ENCODE data around the gene TMC2.

DNA sequence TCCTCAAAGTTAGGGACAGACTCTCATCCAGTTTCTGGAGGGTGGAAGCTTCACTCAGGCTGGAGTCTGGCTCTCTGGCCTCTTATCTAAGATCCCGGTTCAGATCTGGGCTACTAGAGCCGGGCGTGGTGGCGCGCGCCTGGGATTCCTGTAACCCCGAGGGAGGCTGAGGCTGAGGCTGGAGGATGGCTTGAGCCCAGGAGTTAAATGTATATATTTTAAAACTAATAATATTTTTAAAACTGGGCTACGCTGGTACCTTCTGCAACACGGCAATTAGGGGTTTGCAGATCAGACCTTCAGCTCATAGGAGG, 26.9 kb upstream of the TMC2 start:
- TF ChIP-seq, protein P1, sequence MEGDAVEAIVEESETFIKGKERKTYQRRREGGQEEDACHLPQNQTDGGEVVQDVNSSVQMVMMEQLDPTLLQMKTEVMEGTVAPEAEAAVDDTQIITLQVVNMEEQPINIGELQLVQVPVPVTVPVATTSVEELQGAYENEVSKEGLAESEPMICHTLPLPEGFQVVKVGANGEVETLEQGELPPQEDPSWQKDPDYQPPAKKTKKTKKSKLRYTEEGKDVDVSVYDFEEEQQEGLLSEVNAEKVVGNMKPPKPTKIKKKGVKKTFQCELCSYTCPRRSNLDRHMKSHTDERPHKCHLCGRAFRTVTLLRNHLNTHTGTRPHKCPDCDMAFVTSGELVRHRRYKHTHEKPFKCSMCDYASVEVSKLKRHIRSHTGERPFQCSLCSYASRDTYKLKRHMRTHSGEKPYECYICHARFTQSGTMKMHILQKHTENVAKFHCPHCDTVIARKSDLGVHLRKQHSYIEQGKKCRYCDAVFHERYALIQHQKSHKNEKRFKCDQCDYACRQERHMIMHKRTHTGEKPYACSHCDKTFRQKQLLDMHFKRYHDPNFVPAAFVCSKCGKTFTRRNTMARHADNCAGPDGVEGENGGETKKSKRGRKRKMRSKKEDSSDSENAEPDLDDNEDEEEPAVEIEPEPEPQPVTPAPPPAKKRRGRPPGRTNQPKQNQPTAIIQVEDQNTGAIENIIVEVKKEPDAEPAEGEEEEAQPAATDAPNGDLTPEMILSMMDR (IDR thresholded peaks at IDR 0.05): no peak
- TF ChIP-seq CHD2 (IDR thresholded peaks at IDR 0.05; ENCODE audit: low read length, partially characterized antibody) (no peak), EP300 (IDR thresholded peaks at IDR 0.05; ENCODE audit: borderline replicate concordance in 1 of 2, low read depth in 1 of 2, low read length in 1 of 2) (no peak), FOXJ3 (CRISPR knock-in tag; IDR thresholded peaks at IDR 0.05) (peak; percentile 30; the same call in 1 of the 2 replicates), MEF2A (IDR thresholded peaks at IDR 0.05; ENCODE audit: borderline replicate concordance, low read depth) (no peak), RAD21 (IDR thresholded peaks at IDR 0.05; ENCODE audit: low read length) (no peak), SMC3 (IDR thresholded peaks at IDR 0.05; ENCODE audit: low read depth, low read length) (no peak), SIN3A (IDR thresholded peaks at IDR 0.05; ENCODE audit: borderline replicate concordance, low read depth, low read length) (no peak)
- TF ChIP-seq, protein P2, sequence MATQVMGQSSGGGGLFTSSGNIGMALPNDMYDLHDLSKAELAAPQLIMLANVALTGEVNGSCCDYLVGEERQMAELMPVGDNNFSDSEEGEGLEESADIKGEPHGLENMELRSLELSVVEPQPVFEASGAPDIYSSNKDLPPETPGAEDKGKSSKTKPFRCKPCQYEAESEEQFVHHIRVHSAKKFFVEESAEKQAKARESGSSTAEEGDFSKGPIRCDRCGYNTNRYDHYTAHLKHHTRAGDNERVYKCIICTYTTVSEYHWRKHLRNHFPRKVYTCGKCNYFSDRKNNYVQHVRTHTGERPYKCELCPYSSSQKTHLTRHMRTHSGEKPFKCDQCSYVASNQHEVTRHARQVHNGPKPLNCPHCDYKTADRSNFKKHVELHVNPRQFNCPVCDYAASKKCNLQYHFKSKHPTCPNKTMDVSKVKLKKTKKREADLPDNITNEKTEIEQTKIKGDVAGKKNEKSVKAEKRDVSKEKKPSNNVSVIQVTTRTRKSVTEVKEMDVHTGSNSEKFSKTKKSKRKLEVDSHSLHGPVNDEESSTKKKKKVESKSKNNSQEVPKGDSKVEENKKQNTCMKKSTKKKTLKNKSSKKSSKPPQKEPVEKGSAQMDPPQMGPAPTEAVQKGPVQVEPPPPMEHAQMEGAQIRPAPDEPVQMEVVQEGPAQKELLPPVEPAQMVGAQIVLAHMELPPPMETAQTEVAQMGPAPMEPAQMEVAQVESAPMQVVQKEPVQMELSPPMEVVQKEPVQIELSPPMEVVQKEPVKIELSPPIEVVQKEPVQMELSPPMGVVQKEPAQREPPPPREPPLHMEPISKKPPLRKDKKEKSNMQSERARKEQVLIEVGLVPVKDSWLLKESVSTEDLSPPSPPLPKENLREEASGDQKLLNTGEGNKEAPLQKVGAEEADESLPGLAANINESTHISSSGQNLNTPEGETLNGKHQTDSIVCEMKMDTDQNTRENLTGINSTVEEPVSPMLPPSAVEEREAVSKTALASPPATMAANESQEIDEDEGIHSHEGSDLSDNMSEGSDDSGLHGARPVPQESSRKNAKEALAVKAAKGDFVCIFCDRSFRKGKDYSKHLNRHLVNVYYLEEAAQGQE (IDR thresholded peaks at IDR 0.05; ENCODE audit: low read depth, low read length): no peak
